ENCODE data around the gene CCDC171.

DNA sequence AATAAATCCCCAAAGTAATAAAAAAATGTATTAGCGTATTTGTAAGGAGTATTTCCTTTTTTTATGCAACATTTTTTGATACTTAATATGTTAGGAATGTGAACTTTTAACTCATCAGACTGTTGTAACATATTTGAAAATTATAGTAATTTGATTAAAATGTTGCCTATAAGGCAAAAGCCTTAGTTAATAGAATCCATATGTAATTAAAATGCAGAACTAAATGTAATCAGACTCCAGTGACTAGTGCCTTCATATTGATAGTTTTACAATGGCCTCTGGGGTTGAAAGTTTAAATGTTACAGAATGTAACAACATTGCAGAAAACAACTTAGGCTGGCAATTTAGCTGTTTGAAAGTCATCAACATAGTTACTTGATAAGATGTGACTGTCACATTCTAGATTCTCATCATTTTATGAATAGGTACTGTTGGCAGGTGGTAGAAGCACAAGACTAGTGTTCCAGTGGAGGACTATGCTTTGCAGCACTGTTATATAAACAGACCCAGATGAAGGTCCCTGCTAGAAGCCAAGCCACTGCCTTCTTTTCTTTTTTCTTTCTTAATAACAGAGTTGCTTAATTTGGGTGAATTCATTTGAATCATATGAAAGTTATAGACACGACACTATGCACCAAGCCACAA lies 382.9 kb downstream of the CCDC171 start:
- TF ChIP-seq, protein P1, sequence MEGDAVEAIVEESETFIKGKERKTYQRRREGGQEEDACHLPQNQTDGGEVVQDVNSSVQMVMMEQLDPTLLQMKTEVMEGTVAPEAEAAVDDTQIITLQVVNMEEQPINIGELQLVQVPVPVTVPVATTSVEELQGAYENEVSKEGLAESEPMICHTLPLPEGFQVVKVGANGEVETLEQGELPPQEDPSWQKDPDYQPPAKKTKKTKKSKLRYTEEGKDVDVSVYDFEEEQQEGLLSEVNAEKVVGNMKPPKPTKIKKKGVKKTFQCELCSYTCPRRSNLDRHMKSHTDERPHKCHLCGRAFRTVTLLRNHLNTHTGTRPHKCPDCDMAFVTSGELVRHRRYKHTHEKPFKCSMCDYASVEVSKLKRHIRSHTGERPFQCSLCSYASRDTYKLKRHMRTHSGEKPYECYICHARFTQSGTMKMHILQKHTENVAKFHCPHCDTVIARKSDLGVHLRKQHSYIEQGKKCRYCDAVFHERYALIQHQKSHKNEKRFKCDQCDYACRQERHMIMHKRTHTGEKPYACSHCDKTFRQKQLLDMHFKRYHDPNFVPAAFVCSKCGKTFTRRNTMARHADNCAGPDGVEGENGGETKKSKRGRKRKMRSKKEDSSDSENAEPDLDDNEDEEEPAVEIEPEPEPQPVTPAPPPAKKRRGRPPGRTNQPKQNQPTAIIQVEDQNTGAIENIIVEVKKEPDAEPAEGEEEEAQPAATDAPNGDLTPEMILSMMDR (IDR thresholded peaks at IDR 0.05) = no peak
- TF ChIP-seq EP300 (IDR thresholded peaks at IDR 0.05) (no peak), POLR2A (IDR thresholded peaks at IDR 0.05) (no peak)
